WTC11 (cell line): ENCODE results near the gene MARK2. TPM values are rescaled to one million over a fixed set of nuclear protein-coding genes. Genes with fewer than 3 reads are reported as not detected.

Experiments
- ATAC-seq: fragments of 200-7000 bp; cut with Tn5 transposase; 2 replicates; pipeline ENCODE4 v1.10.0; 2021; ENCODE audit warnings: mild to moderate bottlenecking, moderate library complexity
- CTCF ChIA-PET: fragments of 300-600 bp; sonication (Branson Sonifier 250); formaldehyde crosslinking; loops from one replicate; lab custom pipeline; 2021; ENCODE audit warnings: antibody characterized with exemption; lab: Charles Lee
- POLR2A ChIA-PET: fragments of 350-600 bp; sonication (Branson Sonifier 250); formaldehyde crosslinking; loops from one replicate; lab custom pipeline; 2021; ENCODE audit warnings: antibody characterized with exemption; lab: Charles Lee
- DNase-seq: peaks from one replicate; pipeline ENCODE4 v3.0.0; 2021; ENCODE audit warnings: low spot score
- H3K27ac Mint-ChIP-seq: 2 replicates; pipeline ENCODE4 v1.8.0; 2021; ENCODE audit warnings: mixed read lengths
- H3K27me3 Mint-ChIP-seq: 2 replicates; pipeline ENCODE4 v1.8.0; 2021; ENCODE audit warnings: low read depth, mild to moderate bottlenecking, moderate library complexity, mixed read lengths
- H3K36me3 Mint-ChIP-seq: 2 replicates; pipeline ENCODE4 v1.8.0; 2021; ENCODE audit warnings: mixed read lengths
- H3K4me1 Mint-ChIP-seq: 2 replicates; pipeline ENCODE4 v1.8.0; 2022; ENCODE audit warnings: mixed read lengths
- H3K4me3 Mint-ChIP-seq: 2 replicates; pipeline ENCODE4 v1.8.0; 2021; ENCODE audit warnings: mild to moderate bottlenecking, moderate library complexity, mixed read lengths
- H3K9me3 Mint-ChIP-seq: 2 replicates; pipeline ENCODE4 v1.8.0; 2021; ENCODE audit warnings: mixed read lengths
- CBFB ChIP-seq: sonication (generic); formaldehyde crosslinking; IDR thresholded peaks from 2 replicates; pipeline ENCODE4 v1.8.1; 2022; ENCODE audit warnings: mild to moderate bottlenecking, low read depth, missing genetic modification reagents
- CREM ChIP-seq: sonication (generic); formaldehyde crosslinking; IDR thresholded peaks from 2 replicates; pipeline ENCODE4 v1.8.1; 2022; ENCODE audit warnings: mild to moderate bottlenecking, missing genetic modification reagents, moderate library complexity
- ESRRA ChIP-seq: sonication (generic); formaldehyde crosslinking; IDR thresholded peaks from 2 replicates; pipeline ENCODE4 v1.8.1; 2022; ENCODE audit warnings: mild to moderate bottlenecking, missing genetic modification reagents, borderline replicate concordance
- MAX ChIP-seq: sonication (generic); formaldehyde crosslinking; IDR thresholded peaks from 2 replicates; pipeline ENCODE4 v1.8.0; 2022; ENCODE audit warnings: mild to moderate bottlenecking, missing genetic modification reagents
- TP53 ChIP-seq: sonication (generic); formaldehyde crosslinking; IDR thresholded peaks from 2 replicates; pipeline ENCODE4 v1.8.1; 2023; ENCODE audit warnings: mild to moderate bottlenecking, missing genetic modification reagents
- USF2 ChIP-seq: sonication (generic); formaldehyde crosslinking; IDR thresholded peaks from 2 replicates; pipeline ENCODE4 v1.8.1; 2023; ENCODE audit warnings: mild to moderate bottlenecking, missing genetic modification reagents, moderate library complexity
- ZNF232 ChIP-seq: sonication (generic); formaldehyde crosslinking; IDR thresholded peaks from 2 replicates; pipeline ENCODE4 v1.8.0; 2022; ENCODE audit warnings: mild to moderate bottlenecking, missing genetic modification reagents
- ZNF396 ChIP-seq: fragments of 250-450 bp; sonication (Bioruptor Pico); IDR thresholded peaks from 2 replicates; pipeline ENCODE4 v1.8.0; 2021; ENCODE audit warnings: mild to moderate bottlenecking, moderate library complexity, borderline replicate concordance
- ZNF425 ChIP-seq: fragments of 250-450 bp; sonication (Bioruptor Pico); conservative IDR thresholded peaks from 2 replicates; pipeline ENCODE4 v1.9.0; 2021; ENCODE audit warnings: mild to moderate bottlenecking
- total RNA-seq: library from RNA; stranded (reverse); gene quantifications from 3 replicates; pipeline ENCODE4 v1.2.3, GENCODE V29; 2021
- TF ChIP-seq, protein P1 (sequence below): sonication (generic); formaldehyde crosslinking; IDR thresholded peaks from 2 replicates; pipeline ENCODE4 v1.8.1; 2022; ENCODE audit warnings: low read depth, mild to moderate bottlenecking, moderate library complexity, missing genetic modification reagents, borderline replicate concordance
- TF ChIP-seq, protein P2 (sequence below): sonication (generic); formaldehyde crosslinking; IDR thresholded peaks from 2 replicates; pipeline ENCODE4 v1.8.0; 2022; ENCODE audit warnings: mild to moderate bottlenecking, missing genetic modification reagents
- TF ChIP-seq, protein P3 (sequence below): sonication (generic); formaldehyde crosslinking; IDR thresholded peaks from 2 replicates; pipeline ENCODE4 v1.8.0; 2022; ENCODE audit warnings: mild to moderate bottlenecking, missing genetic modification reagents
- TF ChIP-seq, protein P4 (sequence below): sonication (generic); formaldehyde crosslinking; IDR thresholded peaks from 2 replicates; pipeline ENCODE4 v1.8.1; 2022; ENCODE audit warnings: low read depth, missing genetic modification reagents, borderline replicate concordance
- TF ChIP-seq, protein P5 (sequence below): sonication (generic); formaldehyde crosslinking; IDR thresholded peaks from 2 replicates; pipeline ENCODE4 v1.8.1; 2022; ENCODE audit warnings: missing genetic modification reagents, borderline replicate concordance

Gene MARK2
- total RNA-seq, 1 experiment from 2014 or later, result 57.4 TPM

GRCh38 chr11:63931876-63932275 is 93.0 kb downstream of the MARK2 start:
- no peak overlapping the region for H3K27ac Mint-ChIP-seq
- CTCF ChIA-PET, result interaction anchor here (0.9 to 2.1 kb wide), 3 partner anchors 12 to 14 kb away, joined by 4 to 11 read pairs (median 5); no protein-coding TSS in a partner anchor
- H3K36me3 Mint-ChIP-seq, result no peaks in the 10 kb centered on the region
- POLR2A ChIA-PET, result interaction anchor here (1.9 kb wide), 1 partner anchor 14 kb away, joined by 4 read pairs; no protein-coding TSS in a partner anchor
- H3K4me3 Mint-ChIP-seq, result no peak overlapping the region
- H3K4me1 Mint-ChIP-seq, result peaks cover 5% of the 10 kb centered on the region; the same call in 1 of the 2 replicates
- H3K9me3 Mint-ChIP-seq, result no peaks in the 10 kb centered on the region
- TF ChIP-seq ZNF425 (CRISPR knock-in tag), result no peak
- 0 out of 2 replicates have a peak, but pooled peaks have one; percentile 16 for TF ChIP-seq MAX
- no peak for TF ChIP-seq ZNF396 (CRISPR knock-in tag)
- peaks cover 48% of the 10 kb centered on the region for H3K27me3 Mint-ChIP-seq
- DNase-seq (no peak), ATAC-seq (peak; percentile 28; the same call in 1 of the 2 replicates)

DNA sequence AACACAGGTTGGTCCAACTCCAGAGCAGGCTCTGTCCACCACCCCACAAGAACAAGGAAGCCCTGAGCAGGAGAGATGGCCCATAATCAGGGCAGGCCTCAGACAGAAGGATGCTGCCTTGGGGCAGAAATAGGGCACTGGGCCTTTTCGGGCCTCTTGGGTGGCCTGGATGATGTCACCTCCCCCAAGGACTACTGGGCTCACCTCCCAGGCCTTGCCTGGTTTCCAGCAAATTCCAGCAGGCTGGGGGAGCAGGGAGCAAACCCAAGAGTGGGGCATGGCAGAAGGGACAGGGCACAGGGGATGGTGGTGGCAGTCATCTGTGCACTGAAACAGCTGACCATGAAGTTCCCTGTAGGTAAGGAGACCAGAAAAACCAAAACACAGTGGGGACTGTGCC is 94.5 kb downstream of the MARK2 start:
- Mint-ChIP-seq H3K4me1 (peaks cover 12% of the 10 kb centered on the region), H3K9me3 (no peaks in the 10 kb centered on the region), H3K27me3 (peaks cover 32% of the 10 kb centered on the region), H3K27ac (no peak overlapping the region), H3K36me3 (no peaks in the 10 kb centered on the region), H3K4me3 (no peak overlapping the region)
- ChIA-PET POLR2A (no interaction called here), CTCF (interaction anchor here (0.9 to 3.1 kb wide), 4 partner anchors 14 to 166 kb away, joined by 3 to 103 read pairs (median 16); partner anchors contain the start of genes MARK2 and RCOR2)
- no peak for DNase-seq
- TF ChIP-seq ZNF232 (CRISPR knock-in tag) (no peak), ESRRA (no peak), CBFB (CRISPR knock-in tag) (no peak), TP53 (CRISPR knock-in tag) (no peak), CREM (no peak)
- TF ChIP-seq, protein P1, sequence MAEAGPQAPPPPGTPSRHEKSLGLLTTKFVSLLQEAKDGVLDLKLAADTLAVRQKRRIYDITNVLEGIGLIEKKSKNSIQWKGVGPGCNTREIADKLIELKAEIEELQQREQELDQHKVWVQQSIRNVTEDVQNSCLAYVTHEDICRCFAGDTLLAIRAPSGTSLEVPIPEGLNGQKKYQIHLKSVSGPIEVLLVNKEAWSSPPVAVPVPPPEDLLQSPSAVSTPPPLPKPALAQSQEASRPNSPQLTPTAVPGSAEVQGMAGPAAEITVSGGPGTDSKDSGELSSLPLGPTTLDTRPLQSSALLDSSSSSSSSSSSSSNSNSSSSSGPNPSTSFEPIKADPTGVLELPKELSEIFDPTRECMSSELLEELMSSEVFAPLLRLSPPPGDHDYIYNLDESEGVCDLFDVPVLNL, result no peak
- TF ChIP-seq, protein P2, sequence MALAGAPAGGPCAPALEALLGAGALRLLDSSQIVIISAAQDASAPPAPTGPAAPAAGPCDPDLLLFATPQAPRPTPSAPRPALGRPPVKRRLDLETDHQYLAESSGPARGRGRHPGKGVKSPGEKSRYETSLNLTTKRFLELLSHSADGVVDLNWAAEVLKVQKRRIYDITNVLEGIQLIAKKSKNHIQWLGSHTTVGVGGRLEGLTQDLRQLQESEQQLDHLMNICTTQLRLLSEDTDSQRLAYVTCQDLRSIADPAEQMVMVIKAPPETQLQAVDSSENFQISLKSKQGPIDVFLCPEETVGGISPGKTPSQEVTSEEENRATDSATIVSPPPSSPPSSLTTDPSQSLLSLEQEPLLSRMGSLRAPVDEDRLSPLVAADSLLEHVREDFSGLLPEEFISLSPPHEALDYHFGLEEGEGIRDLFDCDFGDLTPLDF (CRISPR knock-in tag), result no peak
- no peak for ATAC-seq

GRCh38 chr11:63937713-63938478 is 99.0 kb downstream of the MARK2 start:
- ATAC-seq (peak; percentile 11), DNase-seq (peak; percentile 56)
- H3K27me3 Mint-ChIP-seq, result peaks cover 5% of the 10 kb centered on the region; the same call in 1 of the 2 replicates
- H3K27ac Mint-ChIP-seq, result peak overlapping the region; percentile 99
- TF ChIP-seq, protein P3, sequence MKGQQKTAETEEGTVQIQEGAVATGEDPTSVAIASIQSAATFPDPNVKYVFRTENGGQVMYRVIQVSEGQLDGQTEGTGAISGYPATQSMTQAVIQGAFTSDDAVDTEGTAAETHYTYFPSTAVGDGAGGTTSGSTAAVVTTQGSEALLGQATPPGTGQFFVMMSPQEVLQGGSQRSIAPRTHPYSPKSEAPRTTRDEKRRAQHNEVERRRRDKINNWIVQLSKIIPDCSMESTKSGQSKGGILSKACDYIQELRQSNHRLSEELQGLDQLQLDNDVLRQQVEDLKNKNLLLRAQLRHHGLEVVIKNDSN (CRISPR knock-in tag), result peak; percentile 82
- TF ChIP-seq, protein P4, sequence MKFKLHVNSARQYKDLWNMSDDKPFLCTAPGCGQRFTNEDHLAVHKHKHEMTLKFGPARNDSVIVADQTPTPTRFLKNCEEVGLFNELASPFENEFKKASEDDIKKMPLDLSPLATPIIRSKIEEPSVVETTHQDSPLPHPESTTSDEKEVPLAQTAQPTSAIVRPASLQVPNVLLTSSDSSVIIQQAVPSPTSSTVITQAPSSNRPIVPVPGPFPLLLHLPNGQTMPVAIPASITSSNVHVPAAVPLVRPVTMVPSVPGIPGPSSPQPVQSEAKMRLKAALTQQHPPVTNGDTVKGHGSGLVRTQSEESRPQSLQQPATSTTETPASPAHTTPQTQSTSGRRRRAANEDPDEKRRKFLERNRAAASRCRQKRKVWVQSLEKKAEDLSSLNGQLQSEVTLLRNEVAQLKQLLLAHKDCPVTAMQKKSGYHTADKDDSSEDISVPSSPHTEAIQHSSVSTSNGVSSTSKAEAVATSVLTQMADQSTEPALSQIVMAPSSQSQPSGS (CRISPR knock-in tag), result no peak
- peak; percentile 83 for TF ChIP-seq USF2 (CRISPR knock-in tag)
- TF ChIP-seq, protein P5, sequence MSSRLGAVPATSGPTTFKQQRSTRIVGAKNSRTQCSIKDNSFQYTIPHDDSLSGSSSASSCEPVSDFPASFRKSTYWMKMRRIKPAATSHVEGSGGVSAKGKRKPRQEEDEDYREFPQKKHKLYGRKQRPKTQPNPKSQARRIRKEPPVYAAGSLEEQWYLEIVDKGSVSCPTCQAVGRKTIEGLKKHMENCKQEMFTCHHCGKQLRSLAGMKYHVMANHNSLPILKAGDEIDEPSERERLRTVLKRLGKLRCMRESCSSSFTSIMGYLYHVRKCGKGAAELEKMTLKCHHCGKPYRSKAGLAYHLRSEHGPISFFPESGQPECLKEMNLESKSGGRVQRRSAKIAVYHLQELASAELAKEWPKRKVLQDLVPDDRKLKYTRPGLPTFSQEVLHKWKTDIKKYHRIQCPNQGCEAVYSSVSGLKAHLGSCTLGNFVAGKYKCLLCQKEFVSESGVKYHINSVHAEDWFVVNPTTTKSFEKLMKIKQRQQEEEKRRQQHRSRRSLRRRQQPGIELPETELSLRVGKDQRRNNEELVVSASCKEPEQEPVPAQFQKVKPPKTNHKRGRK (CRISPR knock-in tag), result no peak
- POLR2A ChIA-PET, result interaction anchor here (0.7 to 1.5 kb wide), 3 partner anchors 20 to 171 kb away, joined by 4 to 8 read pairs (median 6); partner anchors contain the start of gene RCOR2
- no peaks in the 10 kb centered on the region for H3K9me3 Mint-ChIP-seq
- peaks cover 19% of the 10 kb centered on the region for H3K4me1 Mint-ChIP-seq
- peak overlapping the region; percentile 95 for H3K4me3 Mint-ChIP-seq
- CTCF ChIA-PET, result interaction anchor here (0.6 to 3.6 kb wide), 3 partner anchors 17 to 172 kb away, joined by 3 to 21 read pairs (median 4); no protein-coding TSS in a partner anchor
- H3K36me3 Mint-ChIP-seq, result no peaks in the 10 kb centered on the region
